ENCODE measurements around the gene TRPM5. TPM values are rescaled to one million over a fixed set of nuclear protein-coding genes. Genes with fewer than 3 reads are reported as not detected.

The TRPM5 gene
- total RNA-seq, 1 experiment from 2014 or later, result not detected

DNA sequence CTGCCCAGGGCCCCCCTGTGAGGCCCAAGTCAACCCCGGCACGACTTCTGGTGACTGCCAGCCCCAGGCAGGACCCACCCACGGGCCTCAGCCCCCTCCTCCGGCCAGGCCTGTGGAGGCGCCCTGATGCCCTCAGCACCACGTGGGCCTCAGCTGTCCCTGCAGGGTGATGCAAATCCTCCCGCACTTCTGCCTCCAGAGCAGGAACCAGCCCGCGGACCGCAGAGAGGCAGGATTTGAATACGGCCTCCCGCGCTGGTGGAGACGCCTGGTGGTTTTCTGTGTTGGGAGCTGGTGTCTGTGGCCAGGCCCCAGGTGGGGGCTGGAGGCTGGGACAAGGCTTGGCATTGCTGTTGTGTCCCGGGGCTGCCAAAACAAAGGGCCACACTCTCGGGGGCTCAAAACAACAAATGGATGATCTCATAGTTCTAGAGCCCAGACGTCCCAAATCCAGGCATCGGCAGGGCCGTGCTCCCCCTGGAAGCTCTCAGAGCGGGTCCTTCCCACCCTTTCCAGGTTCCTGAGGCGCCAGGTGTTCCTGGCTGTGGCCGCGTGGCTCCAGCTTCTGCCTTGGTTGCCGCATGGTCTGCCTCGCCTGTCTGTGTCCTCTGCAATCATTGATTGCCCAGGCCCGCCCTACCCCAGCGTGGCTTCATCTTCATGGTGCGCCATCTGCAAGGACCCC lies 19.4 kb downstream of the TRPM5 start:
- TF ChIP-seq EZH2 (IDR thresholded peaks at IDR 0.05; ENCODE audit: borderline replicate concordance, low read depth, low read length, poor library complexity, severe bottlenecking), result no peak
- TF ChIP-seq, protein P1, sequence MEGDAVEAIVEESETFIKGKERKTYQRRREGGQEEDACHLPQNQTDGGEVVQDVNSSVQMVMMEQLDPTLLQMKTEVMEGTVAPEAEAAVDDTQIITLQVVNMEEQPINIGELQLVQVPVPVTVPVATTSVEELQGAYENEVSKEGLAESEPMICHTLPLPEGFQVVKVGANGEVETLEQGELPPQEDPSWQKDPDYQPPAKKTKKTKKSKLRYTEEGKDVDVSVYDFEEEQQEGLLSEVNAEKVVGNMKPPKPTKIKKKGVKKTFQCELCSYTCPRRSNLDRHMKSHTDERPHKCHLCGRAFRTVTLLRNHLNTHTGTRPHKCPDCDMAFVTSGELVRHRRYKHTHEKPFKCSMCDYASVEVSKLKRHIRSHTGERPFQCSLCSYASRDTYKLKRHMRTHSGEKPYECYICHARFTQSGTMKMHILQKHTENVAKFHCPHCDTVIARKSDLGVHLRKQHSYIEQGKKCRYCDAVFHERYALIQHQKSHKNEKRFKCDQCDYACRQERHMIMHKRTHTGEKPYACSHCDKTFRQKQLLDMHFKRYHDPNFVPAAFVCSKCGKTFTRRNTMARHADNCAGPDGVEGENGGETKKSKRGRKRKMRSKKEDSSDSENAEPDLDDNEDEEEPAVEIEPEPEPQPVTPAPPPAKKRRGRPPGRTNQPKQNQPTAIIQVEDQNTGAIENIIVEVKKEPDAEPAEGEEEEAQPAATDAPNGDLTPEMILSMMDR (conservative IDR thresholded peaks at IDR 0.05; ENCODE audit: low read depth, low read length), result no peak
- Histone ChIP-seq H3K4me1 (ENCODE audit: insufficient read depth, low read length, poor library complexity, severe bottlenecking) (no peaks in the 10 kb centered on the region), H3K27ac (ENCODE audit: low read depth, low read length, poor library complexity, severe bottlenecking) (no peak overlapping the region), H3K36me3 (ENCODE audit: insufficient read depth, low read length, poor library complexity, severe bottlenecking) (no peaks in the 10 kb centered on the region), H3K27me3 (replicated peaks; ENCODE audit: insufficient read depth, low read depth, low read length, poor library complexity) (no peaks in the 10 kb centered on the region), H3K9me3 (ENCODE audit: low read depth, low read length, poor library complexity, severe bottlenecking) (no peaks in the 10 kb centered on the region), H3K4me3 (ENCODE audit: low read depth, low read length, poor library complexity, severe bottlenecking) (no peak overlapping the region)
- POLR2A ChIA-PET (ENCODE audit: low non-redundant PET), result no interaction called here
- no peak for DNase-seq (ENCODE audit: low spot score)
- no TSS peak for BruUV-seq (replicated peaks)
- CTCF ChIA-PET, result no interaction called here
- intact Hi-C loops (cut with micrococcal nuclease; ENCODE audit: unreplicated experiment), result loop anchor here (5.0 kb wide), 1 partner anchor 467 kb away; no protein-coding TSS in a partner anchor

DNA sequence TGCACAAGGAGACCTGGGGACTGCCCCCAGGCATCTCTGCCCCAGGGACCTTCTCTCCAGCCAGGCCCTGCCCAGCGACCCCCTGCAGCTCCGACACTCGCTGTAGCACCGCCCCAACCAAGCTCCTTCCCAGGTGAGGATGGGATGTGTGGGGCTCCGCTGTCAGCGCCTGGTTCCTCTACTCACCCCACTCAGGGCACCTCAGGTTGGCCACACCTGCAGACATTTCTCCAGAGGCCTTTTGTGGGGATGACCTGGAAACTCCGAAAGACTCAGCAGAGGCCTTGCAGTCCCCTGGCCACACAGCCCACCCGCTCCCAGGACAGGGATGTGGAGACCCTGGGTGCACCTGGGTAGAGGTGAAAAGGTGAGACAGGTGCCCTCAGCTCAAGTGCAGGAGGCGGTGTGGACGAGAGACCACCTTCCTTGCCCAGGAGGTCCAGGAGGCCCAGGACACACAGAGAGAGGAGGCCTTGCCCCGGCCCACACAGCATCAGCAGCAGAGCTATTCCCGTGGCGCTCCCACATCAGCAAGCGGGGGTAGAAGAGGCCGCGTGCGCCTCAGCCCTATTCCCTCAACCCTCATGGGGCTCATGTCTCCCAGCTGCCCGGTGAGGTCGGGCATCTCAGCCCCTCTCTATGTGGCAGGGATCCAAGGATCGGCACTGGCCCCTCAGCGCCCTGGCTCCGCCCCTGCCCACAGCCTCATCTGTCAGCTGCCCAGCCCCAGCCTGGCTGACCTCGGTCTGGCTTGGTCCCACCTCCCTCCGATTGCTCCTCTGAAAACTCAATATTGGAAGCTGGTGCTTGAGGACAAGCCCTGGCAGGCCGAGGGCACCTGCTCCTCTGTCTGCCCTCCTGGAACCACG lies 20.9 kb downstream of the TRPM5 start:
- POLR2A ChIA-PET (ENCODE audit: low non-redundant PET), result no interaction called here
- H3K9me3 ChIP-seq (ENCODE audit: low read depth, low read length, poor library complexity, severe bottlenecking), result no peaks in the 10 kb centered on the region

DNA sequence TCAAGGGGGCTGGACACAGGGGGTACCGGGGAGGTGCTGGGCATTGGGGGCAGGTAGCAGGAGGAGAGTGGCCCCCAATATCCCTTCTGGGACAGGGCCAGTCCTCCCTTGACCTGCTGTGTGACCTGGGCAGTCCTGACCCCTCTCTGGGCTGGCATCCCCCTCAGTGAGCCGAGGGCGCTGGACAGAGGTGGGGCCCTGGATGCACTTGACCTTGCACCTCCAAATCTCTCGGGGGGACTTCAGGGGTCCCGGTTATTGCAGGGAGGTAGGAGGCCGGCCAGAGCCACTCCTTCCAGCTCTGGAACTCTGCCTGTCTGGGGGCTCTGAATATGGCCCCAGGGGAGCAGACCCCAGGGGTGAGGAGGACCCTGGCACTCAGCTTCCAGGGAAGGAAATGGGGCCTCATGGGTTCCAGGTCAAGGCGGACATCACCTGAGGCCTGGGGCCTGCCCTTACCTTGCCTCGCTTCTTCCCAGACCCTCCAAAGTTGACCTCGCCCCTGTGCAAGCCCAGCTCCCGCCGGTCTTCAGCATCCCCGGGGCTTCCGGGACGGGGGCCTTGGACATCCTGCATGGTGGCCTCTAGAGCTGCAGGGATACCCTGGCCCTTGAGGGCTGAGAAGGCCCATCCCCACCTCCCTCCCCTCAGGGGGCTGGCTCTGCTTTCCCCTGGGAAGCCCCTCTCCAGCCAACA lies 21.7 kb downstream of the TRPM5 start:
- TF ChIP-seq EZH2 (IDR thresholded peaks at IDR 0.05; ENCODE audit: borderline replicate concordance, low read depth, low read length, poor library complexity, severe bottlenecking), result no peak
- TF ChIP-seq, protein P1 (conservative IDR thresholded peaks at IDR 0.05; ENCODE audit: low read depth, low read length), result no peak
- CTCF ChIA-PET, result no interaction called here
- DNase-seq (ENCODE audit: low spot score), result no peak
- H3K4me1 ChIP-seq (ENCODE audit: insufficient read depth, low read length, poor library complexity, severe bottlenecking), result no peaks in the 10 kb centered on the region
- H3K4me3 ChIP-seq (ENCODE audit: low read depth, low read length, poor library complexity, severe bottlenecking), result no peak overlapping the region
- no TSS peak for BruUV-seq (replicated peaks)
- intact Hi-C loops (cut with micrococcal nuclease; ENCODE audit: unreplicated experiment), result no loop called here
- no peaks in the 10 kb centered on the region for H3K9me3 ChIP-seq (ENCODE audit: low read depth, low read length, poor library complexity, severe bottlenecking)
- H3K36me3 ChIP-seq (ENCODE audit: insufficient read depth, low read length, poor library complexity, severe bottlenecking), result no peaks in the 10 kb centered on the region
- POLR2A ChIA-PET (ENCODE audit: low non-redundant PET), result no interaction called here
- H3K27me3 ChIP-seq (replicated peaks; ENCODE audit: insufficient read depth, low read depth, low read length, poor library complexity), result no peaks in the 10 kb centered on the region
- H3K27ac ChIP-seq (ENCODE audit: low read depth, low read length, poor library complexity, severe bottlenecking), result no peak overlapping the region

More for the DNA sequence above, 20.9 kb downstream of the TRPM5 start:
- intact Hi-C loops (cut with micrococcal nuclease; ENCODE audit: unreplicated experiment), result no loop called here
- no peaks in the 10 kb centered on the region for H3K36me3 ChIP-seq (ENCODE audit: insufficient read depth, low read length, poor library complexity, severe bottlenecking)
- no peak overlapping the region for H3K27ac ChIP-seq (ENCODE audit: low read depth, low read length, poor library complexity, severe bottlenecking)
- H3K4me1 ChIP-seq (ENCODE audit: insufficient read depth, low read length, poor library complexity, severe bottlenecking), result no peaks in the 10 kb centered on the region
- no TSS peak for BruUV-seq (replicated peaks)
- H3K4me3 ChIP-seq (ENCODE audit: low read depth, low read length, poor library complexity, severe bottlenecking), result no peak overlapping the region
- CTCF ChIA-PET, result no interaction called here
- TF ChIP-seq, protein P1 (conservative IDR thresholded peaks at IDR 0.05; ENCODE audit: low read depth, low read length), result no peak
- no peak for TF ChIP-seq EZH2 (IDR thresholded peaks at IDR 0.05; ENCODE audit: borderline replicate concordance, low read depth, low read length, poor library complexity, severe bottlenecking)
- no peaks in the 10 kb centered on the region for H3K27me3 ChIP-seq (replicated peaks; ENCODE audit: insufficient read depth, low read depth, low read length, poor library complexity)
- no peak for DNase-seq (ENCODE audit: low spot score)
